B cell (primary cell): ENCODE results near the gene TECTB. TPM values are rescaled to one million over a fixed set of nuclear protein-coding genes. Genes with fewer than 3 reads are reported as not detected.

Experiments
- ATAC-seq: fragments of 200-7000 bp; cut with Tn5 transposase; one replicate; pipeline ENCODE4 v1.10.0; 2021; ENCODE audit warnings: low read depth, mild to moderate bottlenecking, moderate number of reproducible peaks, moderate library complexity
- CTCF ChIA-PET: fragments of 350-600 bp; sonication (Branson Sonifier 250); formaldehyde crosslinking; loops from one replicate; lab custom pipeline; 2021; ENCODE audit warnings: antibody characterized with exemption, inconsistent platforms; lab: Charles Lee
- POLR2A ChIA-PET: fragments of 350-600 bp; sonication (Branson Sonifier 250); formaldehyde crosslinking; loops from one replicate; lab custom pipeline; 2021; ENCODE audit warnings: antibody characterized with exemption; lab: Charles Lee
- DNase-seq: peaks from one replicate; pipeline ENCODE4 v3.0.0; 2013
- H2AFZ ChIP-seq: 2 replicates; pipeline ENCODE4 v1.6.1; 2012; ENCODE audit warnings: mild to moderate bottlenecking, low read depth, low read length; ENCODE audit not compliant: insufficient read depth, poor library complexity, severe bottlenecking
- H3K27ac ChIP-seq, 2 donors: 1 replicate in 1 of 2; 2 replicates in 1 of 2; pipeline ENCODE4 v1.5.1; 2012 to 2013; ENCODE audit warnings: low read length in 2 of 2, mild to moderate bottlenecking in 2 of 2, moderate library complexity in 1 of 2
- H3K27me3 ChIP-seq, 4 experiments: fragments of 200-600 bp in 1 of 4; sonication (generic) in 1 of 4; replicated peaks in 1 of 4; 1 replicate in 2 of 4; 2 replicates in 2 of 4; pipeline versions ENCODE4 v1.6.1 to v1.7.0; 2013 to 2016; ENCODE audit warnings: low read length in 3 of 4, mild to moderate bottlenecking in 2 of 4, mixed read lengths in 1 of 4, moderate library complexity in 1 of 4; ENCODE audit not compliant: insufficient read depth in 4 of 4, control insufficient read depth in 3 of 4; ENCODE audit errors: control extremely low read depth in 1 of 4
- H3K36me3 ChIP-seq, 2 experiments: replicated peaks in 1 of 2; 1 replicate in 1 of 2; 2 replicates in 1 of 2; pipeline versions ENCODE4 v1.6.1 to v1.7.1; 2013; ENCODE audit warnings: low read length in 1 of 2; ENCODE audit not compliant: insufficient read depth in 2 of 2, control insufficient read depth in 1 of 2; ENCODE audit errors: control extremely low read depth in 1 of 2, extremely low read depth in 1 of 2
- H3K4me1 ChIP-seq, 2 donors: fragments of 200-600 bp in 1 of 2; sonication (generic) in 1 of 2; 1 replicate in 1 of 2; 2 replicates in 1 of 2; pipeline versions ENCODE4 v1.5.1 to v1.6.1; 2013 to 2017; ENCODE audit warnings: low read length in 2 of 2; ENCODE audit not compliant: control insufficient read depth in 2 of 2, insufficient read depth in 2 of 2
- H3K4me2 ChIP-seq: replicated peaks from 2 replicates; pipeline ENCODE3; 2012; ENCODE audit warnings: mild to moderate bottlenecking, low read depth, low read length; ENCODE audit not compliant: poor library complexity, severe bottlenecking
- H3K4me3 ChIP-seq, 5 experiments: fragments of 200-600 bp in 1 of 5; sonication (generic) in 1 of 5; 1 replicate in 3 of 5; 2 replicates in 2 of 5; pipeline versions ENCODE4 v1.5.1 to v1.7.0; 2011 to 2016; ENCODE audit warnings: low read length in 4 of 5, mild to moderate bottlenecking in 4 of 5, low read depth in 2 of 5, control low read depth in 1 of 5, moderate library complexity in 1 of 5; ENCODE audit not compliant: insufficient read depth in 1 of 5; ENCODE audit errors: control extremely low read depth in 1 of 5, extremely low read depth in 1 of 5
- H3K79me2 ChIP-seq: fragments of 200-600 bp; sonication (generic); one replicate; pipeline ENCODE4 v1.6.0; 2016; ENCODE audit warnings: low read length; ENCODE audit not compliant: control insufficient read depth, insufficient read depth
- H3K9ac ChIP-seq: fragments of 200-600 bp; sonication (generic); 2 replicates; pipeline ENCODE4 v1.6.1; 2017; ENCODE audit warnings: mild to moderate bottlenecking, low read length, moderate library complexity
- H3K9me3 ChIP-seq, 3 donors: one replicate each; pipeline versions ENCODE4 v1.6.1 to v1.7.1; 2013; ENCODE audit warnings: low read length in 2 of 3; ENCODE audit not compliant: control insufficient read depth in 2 of 3, insufficient read depth in 1 of 3; ENCODE audit errors: control extremely low read depth in 1 of 3
- H4K20me1 ChIP-seq: 2 replicates; pipeline ENCODE4 v1.6.0; 2012; ENCODE audit warnings: mild to moderate bottlenecking, low read length; ENCODE audit not compliant: insufficient read depth, control insufficient read depth, poor library complexity, severe bottlenecking
- H3K27ac Mint-ChIP-seq: one replicate; pipeline ENCODE4 v1.8.0; 2021; ENCODE audit warnings: mixed read lengths
- H3K27me3 Mint-ChIP-seq: one replicate; pipeline ENCODE4 v1.8.0; 2021; ENCODE audit warnings: mixed read lengths
- H3K4me1 Mint-ChIP-seq: one replicate; pipeline ENCODE4 v1.8.0; 2021; ENCODE audit warnings: mixed read lengths
- H3K4me3 Mint-ChIP-seq: one replicate; pipeline ENCODE4 v1.8.0; 2021; ENCODE audit warnings: mixed read lengths
- H3K9me3 Mint-ChIP-seq: one replicate; pipeline ENCODE4 v1.8.0; 2022; ENCODE audit warnings: mixed read lengths; ENCODE audit not compliant: insufficient read depth
- EZH2 ChIP-seq: IDR thresholded peaks from 2 replicates; pipeline ENCODE4 v1.6.1; 2012; ENCODE audit warnings: borderline replicate concordance, low read depth, mild to moderate bottlenecking, moderate library complexity, low read length; ENCODE audit not compliant: insufficient read depth, poor library complexity, severe bottlenecking
- WGBS: methylation state at CpG from one replicate; pipeline ENCODE4 v1.1.5; 2013; ENCODE audit warnings: missing lambda C conversion rate; ENCODE audit not compliant: insufficient coverage; 5-methylcytosine and 5-hydroxymethylcytosine counted together
- intact Hi-C: fragments of 100-400 bp; cut with micrococcal nuclease; formaldehyde crosslinking; loops from one replicate; pipeline ENCODE4 v1.10.0; 2022
- polyA plus RNA-seq: library from polyadenylated mRNA; depleted of rRNA; stranded (reverse); fragments of >200 nt; gene quantifications from 2 replicates; pipeline ENCODE4 v1.2.3, GENCODE V29; 2012
- total RNA-seq, 2 donors: library from RNA; stranded (reverse); fragments of 120-200 nt in 1 of 2; gene quantifications; 1 replicate in 1 of 2; 2 replicates in 1 of 2; pipeline versions ENCODE4 v1.2.3 to v1.2.4, GENCODE V29; 2013 to 2022
- TF ChIP-seq, protein P1 (sequence below): fragments of 200-600 bp; IDR thresholded peaks from one replicate; pipeline ENCODE4 v1.8.0; 2022; ENCODE audit warnings: antibody characterized with exemption, mild to moderate bottlenecking

Gene TECTB
- total and polyA plus RNA-seq, 2 donors (not counting 1 experiment from before 2014, with no cell fraction given): not detected

DNA sequence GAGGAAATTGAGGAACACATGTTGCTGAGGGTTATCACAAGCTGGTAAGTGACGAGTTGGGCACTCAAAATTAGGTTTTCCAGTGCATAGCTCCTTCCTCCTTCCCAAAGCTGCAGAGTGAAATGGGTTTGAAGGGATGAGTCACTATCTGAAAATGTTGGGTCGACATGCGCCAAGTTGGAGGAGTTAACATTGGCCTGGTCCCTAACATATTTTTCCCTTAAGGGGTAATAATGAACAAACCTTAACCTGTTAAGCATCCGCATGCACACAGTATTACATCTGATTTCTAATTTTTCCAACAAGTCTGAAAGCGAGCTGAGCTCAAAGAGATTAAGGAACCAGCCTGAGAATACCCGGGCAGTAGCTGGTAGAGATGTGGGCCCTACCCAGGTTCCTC, 20.7 kb upstream of the TECTB start:
- H3K9me3 ChIP-seq: no peaks in the 10 kb centered on the region
- no peaks in the 10 kb centered on the region for H3K36me3 ChIP-seq
- Mint-ChIP-seq H3K4me3 (no peak overlapping the region), H3K9me3 (peaks cover 2% of the 10 kb centered on the region), H3K4me1 (no peaks in the 10 kb centered on the region), H3K27me3 (no peaks in the 10 kb centered on the region), H3K27ac (no peak overlapping the region)
- POLR2A ChIA-PET: no interaction called here
- CTCF ChIA-PET: no interaction called here
- 67% methylated on average over 3 of the region's 6 CpGs for WGBS
- intact Hi-C loops: no loop called here
- no peak for TF ChIP-seq EZH2
- TF ChIP-seq, protein P1, sequence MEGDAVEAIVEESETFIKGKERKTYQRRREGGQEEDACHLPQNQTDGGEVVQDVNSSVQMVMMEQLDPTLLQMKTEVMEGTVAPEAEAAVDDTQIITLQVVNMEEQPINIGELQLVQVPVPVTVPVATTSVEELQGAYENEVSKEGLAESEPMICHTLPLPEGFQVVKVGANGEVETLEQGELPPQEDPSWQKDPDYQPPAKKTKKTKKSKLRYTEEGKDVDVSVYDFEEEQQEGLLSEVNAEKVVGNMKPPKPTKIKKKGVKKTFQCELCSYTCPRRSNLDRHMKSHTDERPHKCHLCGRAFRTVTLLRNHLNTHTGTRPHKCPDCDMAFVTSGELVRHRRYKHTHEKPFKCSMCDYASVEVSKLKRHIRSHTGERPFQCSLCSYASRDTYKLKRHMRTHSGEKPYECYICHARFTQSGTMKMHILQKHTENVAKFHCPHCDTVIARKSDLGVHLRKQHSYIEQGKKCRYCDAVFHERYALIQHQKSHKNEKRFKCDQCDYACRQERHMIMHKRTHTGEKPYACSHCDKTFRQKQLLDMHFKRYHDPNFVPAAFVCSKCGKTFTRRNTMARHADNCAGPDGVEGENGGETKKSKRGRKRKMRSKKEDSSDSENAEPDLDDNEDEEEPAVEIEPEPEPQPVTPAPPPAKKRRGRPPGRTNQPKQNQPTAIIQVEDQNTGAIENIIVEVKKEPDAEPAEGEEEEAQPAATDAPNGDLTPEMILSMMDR: no peak
- H3K9ac ChIP-seq: no peak overlapping the region
- H3K27ac ChIP-seq: no peak overlapping the region
- no peak for ATAC-seq
- no peaks in the 10 kb centered on the region for H3K79me2 ChIP-seq
- DNase-seq: no peak
- no peaks in the 10 kb centered on the region for H4K20me1 ChIP-seq
- H2AFZ ChIP-seq: no peak overlapping the region
- no peaks in the 10 kb centered on the region for H3K27me3 ChIP-seq
- no peak overlapping the region for H3K4me3 ChIP-seq
- H3K4me1 ChIP-seq: no peaks in the 10 kb centered on the region
- no peak overlapping the region for H3K4me2 ChIP-seq

DNA sequence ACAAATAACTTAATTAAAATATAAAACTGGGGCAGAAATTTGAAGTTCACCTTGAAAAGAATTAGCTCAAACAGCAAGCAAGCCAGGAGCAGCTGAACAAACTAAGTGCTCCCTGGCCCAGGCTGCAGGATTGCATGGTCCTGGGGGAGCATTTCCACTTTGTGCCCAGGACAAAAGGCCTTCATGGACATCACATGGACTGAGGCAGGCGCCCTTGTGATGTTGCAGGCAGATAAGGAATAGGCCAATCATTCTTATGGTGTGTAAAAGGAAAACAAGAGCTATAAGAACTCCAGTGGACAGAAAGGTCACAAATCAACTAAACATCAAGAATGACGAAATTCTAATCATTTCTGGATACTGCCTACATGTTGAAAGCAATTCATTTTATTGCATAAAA, 17.5 kb upstream of the TECTB start:
- Histone ChIP-seq H3K79me2 (no peaks in the 10 kb centered on the region), H3K27me3 (no peaks in the 10 kb centered on the region), H2AFZ (no peak overlapping the region), H3K36me3 (no peaks in the 10 kb centered on the region), H3K4me1 (no peaks in the 10 kb centered on the region), H3K4me2 (no peak overlapping the region), H3K4me3 (no peak overlapping the region), H3K27ac (no peak overlapping the region), H4K20me1 (no peaks in the 10 kb centered on the region), H3K9me3 (no peaks in the 10 kb centered on the region), H3K9ac (no peak overlapping the region)
- Mint-ChIP-seq H3K27me3 (no peaks in the 10 kb centered on the region), H3K27ac (no peak overlapping the region), H3K9me3 (peaks cover 2% of the 10 kb centered on the region), H3K4me1 (no peaks in the 10 kb centered on the region), H3K4me3 (no peak overlapping the region)
- TF ChIP-seq, protein P1: no peak
- no peak for TF ChIP-seq EZH2
- POLR2A ChIA-PET: no interaction called here
- intact Hi-C loops: no loop called here
- ATAC-seq (no peak), DNase-seq (no peak)
- CTCF ChIA-PET: interaction anchor here (1.0 kb wide), 1 partner anchor 50 kb away, joined by 3 read pairs; no protein-coding TSS in a partner anchor
- WGBS: 80% methylated on average over 1 of the region's 2 CpGs
